GM12878 (cell line): ENCODE results near the gene INTS13. TPM values are rescaled to one million over a fixed set of nuclear protein-coding genes. Genes with fewer than 3 reads are reported as not detected.

Experiments
- ATAC-seq: fragments of 200-7000 bp; cut with Tn5 transposase; 3 replicates; pipeline ENCODE4 v1.9.1; 2020; ENCODE audit warnings: mild to moderate bottlenecking, moderate library complexity
- BruUV-seq: library from RNA; stranded (reverse); fragments of 400-500 nt; replicated peaks from 2 replicates; lab custom pipeline; 2021; lab: Mats Ljungman, UMichigan
- CTCF ChIA-PET: fragments of 300-600 bp; sonication (Branson Sonifier 250); formaldehyde crosslinking; extraction: SDS; loops from one replicate; lab custom pipeline; 2021; ENCODE audit warnings: inconsistent platforms; lab: Yijun Ruan, JAX
- POLR2A ChIA-PET: fragments of 350-600 bp; formaldehyde crosslinking; extraction: SDS; loops from one replicate; lab custom pipeline; 2021; ENCODE audit warnings: inconsistent platforms; lab: Charles Lee
- RAD21 ChIA-PET: fragments of 300-600 bp; sonication (Branson Sonifier 250); formaldehyde crosslinking; loops from one replicate; lab custom pipeline; 2023; ENCODE audit warnings: antibody characterized with exemption; ENCODE audit not compliant: unreplicated experiment; lab: Charles Lee
- SMC1A ChIA-PET: fragments of 300-600 bp; sonication (Branson Sonifier 250); formaldehyde crosslinking; loops from one replicate; lab custom pipeline; 2023; ENCODE audit not compliant: unreplicated experiment, uncharacterized antibody; lab: Charles Lee
- DNase-seq: peaks from one replicate; pipeline ENCODE4 v3.0.0-alpha.2; 2011; ENCODE audit warnings: low read depth, low spot score
- FAIRE-seq: peaks from 3 replicates; lab custom pipeline; 2011; peaks lifted over from hg19 to GRCh38; lab: Jason Lieb, UNC
- H2AFZ ChIP-seq: 2 replicates; pipeline ENCODE4 v1.6.0; 2011; ENCODE audit warnings: low read depth, low read length, control low read depth; ENCODE audit not compliant: control insufficient read depth
- H3K27ac ChIP-seq: 2 replicates; pipeline ENCODE4 v1.5.1; 2011; ENCODE audit warnings: control low read depth; ENCODE audit not compliant: control insufficient read depth, insufficient read depth
- H3K27me3 ChIP-seq, 2 experiments: replicated peaks in 1 of 2; 2 replicates each; pipeline versions ENCODE4 v1.6.0 to v1.6.1; 2011; ENCODE audit warnings: low read length in 1 of 2; ENCODE audit not compliant: control insufficient read depth in 2 of 2, insufficient read depth in 2 of 2
- H3K36me3 ChIP-seq, 2 experiments: 2 replicates each; pipeline ENCODE4 v1.5.1; 2011; ENCODE audit warnings: low read length in 1 of 2; ENCODE audit not compliant: control insufficient read depth in 2 of 2, insufficient read depth in 2 of 2
- H3K4me1 ChIP-seq: 2 replicates; pipeline ENCODE4 v1.6.1; 2011; ENCODE audit warnings: mild to moderate bottlenecking, low read length, moderate library complexity, mixed read lengths; ENCODE audit not compliant: control insufficient read depth, insufficient read depth
- H3K4me2 ChIP-seq: 2 replicates; pipeline ENCODE4 v1.6.0; 2011; ENCODE audit warnings: control low read depth; ENCODE audit not compliant: control insufficient read depth, insufficient read depth
- H3K4me3 ChIP-seq: fragments of 200-600 bp; sonication (generic); 2 replicates; pipeline ENCODE4 v1.5.1; 2016
- H3K79me2 ChIP-seq: 2 replicates; pipeline ENCODE4 v1.6.0; 2011; ENCODE audit warnings: low read length; ENCODE audit not compliant: control insufficient read depth, insufficient read depth
- H3K9ac ChIP-seq: 2 replicates; pipeline ENCODE4 v1.8.0; 2011; ENCODE audit warnings: low read length, control low read depth, mixed read lengths; ENCODE audit not compliant: control insufficient read depth, insufficient read depth
- H3K9me3 ChIP-seq: replicated peaks from 3 replicates; pipeline ENCODE4 v1.5.1; 2011; ENCODE audit warnings: mild to moderate bottlenecking, low read length; ENCODE audit not compliant: control insufficient read depth, insufficient read depth
- H4K20me1 ChIP-seq: 2 replicates; pipeline ENCODE4 v1.6.0; 2011; ENCODE audit not compliant: control insufficient read depth, insufficient read depth
- CBFB ChIP-seq: IDR thresholded peaks from 2 replicates; pipeline ENCODE4 v1.6.1; 2016; ENCODE audit warnings: antibody characterized with exemption, low read depth
- CHD1 ChIP-seq: IDR thresholded peaks from 2 replicates; pipeline ENCODE4 v1.6.1; 2012; ENCODE audit warnings: low read depth, low read length, improper control_type of control experiment
- LARP7 ChIP-seq: fragments of 450-650 bp; IDR thresholded peaks from 2 replicates; pipeline ENCODE4 v1.6.1; 2017; ENCODE audit warnings: mild to moderate bottlenecking
- RCOR1 ChIP-seq: conservative IDR thresholded peaks from 2 replicates; pipeline ENCODE4 v1.6.1; 2012; ENCODE audit warnings: low read depth, low read length, improper control_type of control experiment
- WGBS: methylation state at CpG from one replicate; pipeline ENCODE4 v1.1.6; 2016; ENCODE audit warnings: low lambda C conversion rate; ENCODE audit not compliant: insufficient replicate concordance, insufficient coverage; ENCODE audit errors: missing lambda C conversion rate; 5-methylcytosine and 5-hydroxymethylcytosine counted together
- in situ Hi-C: fragments of 300-500 bp; cut with MboI; formaldehyde crosslinking; loops from 9 replicates; pipeline ENCODE4 v1.14.3; 2018; ENCODE audit warnings: mixed read lengths
- intact Hi-C: fragments of 100-400 bp; cut with micrococcal nuclease; formaldehyde crosslinking; loops from one replicate; pipeline ENCODE4 v1.14.2; 2022; ENCODE audit not compliant: unreplicated experiment
- polyA plus RNA-seq, 11 experiments: library from polyadenylated mRNA; depleted of rRNA in 4 of 11; unstranded in 6 of 11; stranded (reverse) in 5 of 11; fragments of >200 nt; fragmentation: Nextera tagmentation in 4 of 11; fragmentation: Illumina TruSeq in 1 of 11; extraction: Ambion mirVana in 4 of 11; extraction: Trizol in 1 of 11; gene quantifications; 1 replicate in 1 of 11; 2 replicates in 10 of 11; pipeline versions ENCODE4 v1.2.1 to v1.2.3, GENCODE V29; 2011 to 2016; ENCODE audit warnings: inconsistent platforms in 2 of 11, missing spikeins in 2 of 11, low read depth in 1 of 11
- total RNA-seq, 4 experiments: library from RNA; depleted of rRNA in 3 of 4; stranded (reverse); fragments of >200 nt in 3 of 4; fragmentation: Illumina TruSeq in 1 of 4; extraction: Trizol in 1 of 4; gene quantifications; 2 replicates each; pipeline versions ENCODE4 v1.2.1 to v1.2.3, GENCODE V29; 2013 to 2021
- TF ChIP-seq, protein P1 (sequence below): fragments of 450-650 bp; formaldehyde crosslinking; IDR thresholded peaks from 2 replicates; pipeline ENCODE4 v1.4.0; 2020; ENCODE audit warnings: mild to moderate bottlenecking, moderate library complexity
- TF ChIP-seq, protein P2 (sequence below): IDR thresholded peaks from 2 replicates; pipeline ENCODE4 v1.6.1; 2011; ENCODE audit warnings: low read depth, mild to moderate bottlenecking, low read length, moderate library complexity, borderline replicate concordance; ENCODE audit errors: extremely low read depth

INTS13 gene
- total and polyA plus RNA-seq, 10 of the 15 experiments (the other 5 are each of a cell fraction or from before 2014, with no cell fraction given), result 33.4 to 72.0 (median 59.9) TPM

DNA sequence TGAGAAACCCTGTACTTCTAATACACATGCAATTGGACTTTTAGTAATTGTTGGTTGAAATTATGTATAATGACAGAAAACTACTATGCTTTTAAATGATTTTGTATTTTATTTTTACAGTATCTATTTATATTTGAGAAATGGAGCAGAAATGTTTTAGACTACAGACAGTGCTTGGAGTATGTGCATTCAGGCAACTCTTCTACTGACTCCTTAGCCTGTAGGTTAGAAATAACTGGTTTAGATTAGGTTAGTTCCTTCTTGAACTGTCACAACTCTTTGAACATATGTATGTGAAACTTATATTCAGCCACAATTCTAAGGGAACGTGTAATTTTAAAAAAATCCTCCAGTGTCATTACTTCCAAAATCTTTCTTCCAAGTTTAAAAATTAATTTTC, 2.2 kb upstream of the INTS13 start:
- ChIA-PET SMC1A (interaction anchor here (1.1 to 2.0 kb wide), 2 partner anchors 31 to 73 kb away, joined by 5 to 13 read pairs; no protein-coding TSS in a partner anchor), POLR2A (interaction anchor here (1.2 kb wide), 1 partner anchor 71 kb away, joined by 5 read pairs; no protein-coding TSS in a partner anchor), RAD21 (no interaction called here), CTCF (interaction anchor here (0.6 to 0.7 kb wide), 2 partner anchors 61 to 75 kb away, joined by 3 to 4 read pairs; no protein-coding TSS in a partner anchor)
- in situ Hi-C loops, result no loop called here
- no peak for TF ChIP-seq CHD1
- TF ChIP-seq, protein P1, sequence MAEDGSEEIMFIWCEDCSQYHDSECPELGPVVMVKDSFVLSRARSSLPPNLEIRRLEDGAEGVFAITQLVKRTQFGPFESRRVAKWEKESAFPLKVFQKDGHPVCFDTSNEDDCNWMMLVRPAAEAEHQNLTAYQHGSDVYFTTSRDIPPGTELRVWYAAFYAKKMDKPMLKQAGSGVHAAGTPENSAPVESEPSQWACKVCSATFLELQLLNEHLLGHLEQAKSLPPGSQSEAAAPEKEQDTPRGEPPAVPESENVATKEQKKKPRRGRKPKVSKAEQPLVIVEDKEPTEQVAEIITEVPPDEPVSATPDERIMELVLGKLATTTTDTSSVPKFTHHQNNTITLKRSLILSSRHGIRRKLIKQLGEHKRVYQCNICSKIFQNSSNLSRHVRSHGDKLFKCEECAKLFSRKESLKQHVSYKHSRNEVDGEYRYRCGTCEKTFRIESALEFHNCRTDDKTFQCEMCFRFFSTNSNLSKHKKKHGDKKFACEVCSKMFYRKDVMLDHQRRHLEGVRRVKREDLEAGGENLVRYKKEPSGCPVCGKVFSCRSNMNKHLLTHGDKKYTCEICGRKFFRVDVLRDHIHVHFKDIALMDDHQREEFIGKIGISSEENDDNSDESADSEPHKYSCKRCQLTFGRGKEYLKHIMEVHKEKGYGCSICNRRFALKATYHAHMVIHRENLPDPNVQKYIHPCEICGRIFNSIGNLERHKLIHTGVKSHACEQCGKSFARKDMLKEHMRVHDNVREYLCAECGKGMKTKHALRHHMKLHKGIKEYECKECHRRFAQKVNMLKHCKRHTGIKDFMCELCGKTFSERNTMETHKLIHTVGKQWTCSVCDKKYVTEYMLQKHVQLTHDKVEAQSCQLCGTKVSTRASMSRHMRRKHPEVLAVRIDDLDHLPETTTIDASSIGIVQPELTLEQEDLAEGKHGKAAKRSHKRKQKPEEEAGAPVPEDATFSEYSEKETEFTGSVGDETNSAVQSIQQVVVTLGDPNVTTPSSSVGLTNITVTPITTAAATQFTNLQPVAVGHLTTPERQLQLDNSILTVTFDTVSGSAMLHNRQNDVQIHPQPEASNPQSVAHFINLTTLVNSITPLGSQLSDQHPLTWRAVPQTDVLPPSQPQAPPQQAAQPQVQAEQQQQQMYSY (CRISPR knock-in tag), result no peak
- no peak for TF ChIP-seq LARP7
- TF ChIP-seq, protein P2, sequence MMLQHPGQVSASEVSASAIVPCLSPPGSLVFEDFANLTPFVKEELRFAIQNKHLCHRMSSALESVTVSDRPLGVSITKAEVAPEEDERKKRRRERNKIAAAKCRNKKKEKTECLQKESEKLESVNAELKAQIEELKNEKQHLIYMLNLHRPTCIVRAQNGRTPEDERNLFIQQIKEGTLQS, result no peak
- TF ChIP-seq CBFB, result no peak
- TF ChIP-seq RCOR1, result no peak
- H3K4me2 ChIP-seq, result peak overlapping the region; percentile 86
- H3K79me2 ChIP-seq, result peaks cover 100% of the 10 kb centered on the region
- H2AFZ ChIP-seq, result no peak overlapping the region
- H3K27me3 ChIP-seq, result no peaks in the 10 kb centered on the region
- peaks cover 1% of the 10 kb centered on the region; the same call in 1 of the 3 replicates for H3K9me3 ChIP-seq
- peak overlapping the region; percentile 99 for H3K4me3 ChIP-seq
- DNase-seq, result no peak
- H3K27ac ChIP-seq, result peak overlapping the region; percentile 75; the same call in 1 of the 2 replicates
- intact Hi-C loops, result loop anchor here (2.0 to 10.0 kb wide), 3 partner anchors 75 to 305 kb away; partner anchors contain the start of genes STK38L and TM7SF3
- H3K36me3 ChIP-seq, result no peaks in the 10 kb centered on the region
- ATAC-seq, result peak; percentile 34
- WGBS, result 0% methylated on average over 1 of the region's 1 CpG
- H3K4me1 ChIP-seq, result peaks cover 8% of the 10 kb centered on the region
- peak overlapping the region; percentile 51; the same call in 1 of the 2 replicates for H3K9ac ChIP-seq
- no TSS peak for BruUV-seq
- no peak for FAIRE-seq
- no peaks in the 10 kb centered on the region for H4K20me1 ChIP-seq
